ENCODE measurements around the gene PSPC1.

PSPC1 gene

GRCh38 chr13:19794631-19795030, 11.9 kb upstream of the PSPC1 start:
- H3K9me2 ChIP-seq (replicated peaks; ENCODE audit: insufficient read depth, low read length), result no peaks in the 10 kb centered on the region

DNA sequence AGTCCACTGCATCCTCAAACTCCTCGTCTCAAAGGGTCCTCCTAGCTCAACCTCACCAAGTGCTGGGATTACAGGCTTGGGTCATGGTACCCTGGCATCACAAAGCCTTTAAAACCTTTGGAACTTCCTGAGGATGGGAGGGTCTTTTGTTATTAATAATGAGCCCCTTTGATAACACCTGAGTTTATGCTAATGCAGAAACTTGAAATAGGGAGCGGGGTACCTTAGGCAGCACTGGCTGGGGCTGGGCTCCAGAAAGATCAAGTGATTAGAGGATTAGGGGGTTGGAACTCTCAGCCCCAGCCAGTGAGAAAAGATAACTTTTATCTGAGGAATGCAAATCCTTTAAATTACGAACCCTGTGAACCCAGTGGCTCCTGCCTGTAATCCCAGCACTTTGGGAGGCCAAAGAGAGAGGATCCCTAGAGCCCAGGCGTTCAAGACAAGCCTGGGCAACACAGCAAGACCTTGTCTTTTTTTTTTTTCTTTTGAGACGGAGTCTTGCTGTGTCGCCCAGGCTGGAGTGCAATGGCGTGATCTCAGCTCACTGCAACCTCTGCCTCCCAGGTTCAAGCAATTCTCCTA, 9.3 kb upstream of the PSPC1 start:
- Histone ChIP-seq H3K9me2 (replicated peaks; ENCODE audit: insufficient read depth, low read length) (no peaks in the 10 kb centered on the region), H4K20me1 (ENCODE audit: low read depth, low read length) (no peaks in the 10 kb centered on the region), H3K36me3 (ENCODE audit: low read length) (no peaks in the 10 kb centered on the region), H3K9ac (ENCODE audit: low read length) (no peak overlapping the region), H3K4me3 (ENCODE audit: insufficient read depth, low read length, poor library complexity, severe bottlenecking) (no peak overlapping the region), H3K27me3 (ENCODE audit: low read length) (no peaks in the 10 kb centered on the region), H3K79me2 (ENCODE audit: insufficient read depth, low read length) (no peaks in the 10 kb centered on the region), H3K27ac (ENCODE audit: low read depth, low read length) (no peak overlapping the region), H3K4me2 (ENCODE audit: low read depth, low read length, poor library complexity, severe bottlenecking) (no peak overlapping the region), H3K9me3 (ENCODE audit: insufficient read depth, low read length) (no peaks in the 10 kb centered on the region), H3F3A (ENCODE audit: insufficient read depth) (no peaks in the 10 kb centered on the region), H2AFZ (ENCODE audit: low read depth, low read length, severe bottlenecking) (no peak overlapping the region)
- TF ChIP-seq EZH2phosphoT487 (conservative IDR thresholded peaks at IDR 0.05; ENCODE audit: low read length) (no peak), CTCF (IDR thresholded peaks at IDR 0.05; ENCODE audit: insufficient read depth, low read length, poor library complexity, severe bottlenecking) (no peak)

More at GRCh38 chr13:19794631-19795030, 11.9 kb upstream of the PSPC1 start:
- Histone ChIP-seq H3K79me2 (ENCODE audit: insufficient read depth, low read length) (no peaks in the 10 kb centered on the region), H3K9ac (ENCODE audit: low read length) (no peak overlapping the region), H3K4me3 (ENCODE audit: insufficient read depth, low read length, poor library complexity, severe bottlenecking) (no peak overlapping the region), H3K4me2 (ENCODE audit: low read depth, low read length, poor library complexity, severe bottlenecking) (no peak overlapping the region), H2AFZ (ENCODE audit: low read depth, low read length, severe bottlenecking) (no peak overlapping the region), H3F3A (ENCODE audit: insufficient read depth) (no peaks in the 10 kb centered on the region), H3K36me3 (ENCODE audit: low read length) (no peaks in the 10 kb centered on the region), H3K27me3 (ENCODE audit: low read length) (no peaks in the 10 kb centered on the region), H4K20me1 (ENCODE audit: low read depth, low read length) (no peaks in the 10 kb centered on the region), H3K27ac (ENCODE audit: low read depth, low read length) (no peak overlapping the region), H3K9me3 (ENCODE audit: insufficient read depth, low read length) (no peaks in the 10 kb centered on the region)
- no peak for TF ChIP-seq EZH2phosphoT487 (conservative IDR thresholded peaks at IDR 0.05; ENCODE audit: low read length)
- no peak for TF ChIP-seq CTCF (IDR thresholded peaks at IDR 0.05; ENCODE audit: insufficient read depth, low read length, poor library complexity, severe bottlenecking)

DNA sequence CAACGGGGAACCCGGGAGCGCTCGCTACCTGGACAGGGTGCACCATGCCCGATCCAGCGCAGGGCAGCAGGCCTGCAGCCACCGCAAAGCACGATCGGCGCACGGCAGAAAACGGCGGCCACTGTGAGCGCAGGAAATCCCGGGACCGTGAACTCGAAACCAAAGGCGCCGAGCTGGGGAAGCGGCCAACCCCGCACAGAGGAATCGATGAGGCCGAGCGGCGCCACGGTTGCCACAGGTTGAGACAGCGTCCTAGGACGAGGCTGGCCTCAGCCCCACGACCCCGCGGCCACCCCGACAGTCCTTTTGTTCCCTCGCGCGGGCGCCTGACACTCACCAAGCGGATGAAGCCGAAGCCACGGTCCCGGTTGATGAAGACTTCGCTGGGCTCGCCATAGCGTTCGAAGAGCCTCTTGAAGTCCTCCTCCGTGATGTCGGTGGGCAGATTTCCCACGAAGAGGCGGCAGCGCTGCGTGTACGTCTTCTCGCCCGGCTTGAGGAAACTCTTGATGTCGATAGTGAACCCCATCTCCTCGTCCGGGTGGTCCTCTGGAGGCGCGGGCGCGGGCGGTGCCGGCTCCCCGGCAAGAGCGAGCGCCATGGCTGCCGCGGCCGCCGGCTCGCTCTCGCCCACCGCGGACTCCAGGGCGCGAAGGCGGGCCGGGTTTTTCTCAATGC, 557 bp downstream of the PSPC1 start:
- peak overlapping the region; percentile 82 for H3K27ac ChIP-seq (ENCODE audit: low read depth, low read length)
- peaks cover 28% of the 10 kb centered on the region for H3K79me2 ChIP-seq (ENCODE audit: insufficient read depth, low read length)
- TF ChIP-seq CTCF (IDR thresholded peaks at IDR 0.05; ENCODE audit: insufficient read depth, low read length, poor library complexity, severe bottlenecking) (no peak), EZH2phosphoT487 (conservative IDR thresholded peaks at IDR 0.05; ENCODE audit: low read length) (no peak)
- H3K27me3 ChIP-seq (ENCODE audit: low read length), result no peaks in the 10 kb centered on the region
- peak overlapping the region; percentile 95 for H3K9ac ChIP-seq (ENCODE audit: low read length)
- peak overlapping the region; percentile 42 for H2AFZ ChIP-seq (ENCODE audit: low read depth, low read length, severe bottlenecking)
- no peaks in the 10 kb centered on the region for H3K9me2 ChIP-seq (replicated peaks; ENCODE audit: insufficient read depth, low read length)
- peaks cover 4% of the 10 kb centered on the region; the same call in 1 of the 2 replicates for H4K20me1 ChIP-seq (ENCODE audit: low read depth, low read length)
- no peaks in the 10 kb centered on the region for H3K9me3 ChIP-seq (ENCODE audit: insufficient read depth, low read length)
- H3K4me3 ChIP-seq (ENCODE audit: insufficient read depth, low read length, poor library complexity, severe bottlenecking), result peak overlapping the region; percentile 87
- peaks cover 3% of the 10 kb centered on the region; the same call in 1 of the 2 replicates for H3F3A ChIP-seq (ENCODE audit: insufficient read depth)
- H3K36me3 ChIP-seq (ENCODE audit: low read length), result peaks cover 9% of the 10 kb centered on the region
- H3K4me2 ChIP-seq (ENCODE audit: low read depth, low read length, poor library complexity, severe bottlenecking), result peak overlapping the region; percentile 99
